Ovary (tissue), 9 donors: ENCODE measurements around the gene CD200. TPM values are rescaled to one million over a fixed set of nuclear protein-coding genes. Genes with fewer than 3 reads are reported as not detected.

ENCODE experiments used
- DNase-seq, 5 donors: peaks; one replicate each; pipeline ENCODE4 v3.0.0-alpha.2; 2019 to 2020
- H3K27ac ChIP-seq, 2 donors: fragments of 200-600 bp; one replicate each; pipeline versions ENCODE4 v1.5.1 to v1.8.0; 2019 to 2022
- H3K27me3 ChIP-seq: fragments of 200-600 bp; one replicate; pipeline ENCODE4 v1.8.0; 2022
- H3K36me3 ChIP-seq: fragments of 200-600 bp; sonication (generic); one replicate; pipeline ENCODE4 v1.5.1; 2019
- H3K4me1 ChIP-seq: one replicate; pipeline ENCODE4 v1.8.1; 2013; ENCODE audit warnings: mild to moderate bottlenecking, moderate library complexity; ENCODE audit not compliant: insufficient read depth
- H3K4me3 ChIP-seq: fragments of 200-600 bp; sonication (generic); one replicate; pipeline ENCODE4 v1.5.1; 2017
- H3K9me3 ChIP-seq, 2 donors: fragments of 200-600 bp in 1 of 2; sonication (generic) in 1 of 2; one replicate each; pipeline versions ENCODE4 v1.5.1 to v1.8.1; 2013 to 2019; ENCODE audit warnings: mild to moderate bottlenecking in 1 of 2, moderate library complexity in 1 of 2
- CTCF ChIP-seq, 3 donors: fragments of 450-650 bp in 2 of 3; fragments of 200-600 bp in 1 of 3; IDR thresholded peaks; one replicate each; pipeline versions ENCODE4 v1.5.1 to v1.8.0; 2016 to 2022; ENCODE audit warnings: antibody characterized with exemption in 3 of 3, mild to moderate bottlenecking in 1 of 3
- EP300 ChIP-seq: sonication (generic); formaldehyde crosslinking; IDR thresholded peaks from one replicate; pipeline ENCODE4 v1.6.1; 2017; ENCODE audit warnings: antibody characterized with exemption
- POLR2A ChIP-seq: fragments of 450-650 bp; IDR thresholded peaks from one replicate; pipeline ENCODE4 v1.6.1; 2017; ENCODE audit warnings: antibody characterized with exemption, mild to moderate bottlenecking, moderate library complexity
- WGBS, 3 donors: extraction: QIAGEN DNeasy Blood & Tissue Kit in 1 of 3; methylation state at CpG; one replicate each; pipeline versions ENCODE4 v1.1.5 to v1.1.7; 2013 to 2017; 5-methylcytosine and 5-hydroxymethylcytosine counted together
- intact Hi-C, 4 donors: fragments of 100-400 bp; cut with DNase I; formaldehyde crosslinking; loops; one replicate each; pipeline versions ENCODE4 v1.11.0 to v1.15.1; 2022 to 2023
- polyA plus RNA-seq, 2 donors: library from polyadenylated mRNA; stranded (reverse); fragments of 200-250 nt in 1 of 2; fragments of 350-450 nt in 1 of 2; fragmentation: Illumina TruSeq in 1 of 2; extraction: RNeasy Lipid Tissue Mini Kit (QIAGEN cat#74804) in 1 of 2; gene quantifications; one replicate each; pipeline ENCODE4 v1.2.3, GENCODE V29; 2013 to 2014
- total RNA-seq, 7 donors: library from RNA; depleted of rRNA in 2 of 7; stranded (reverse); fragments of >200 nt in 2 of 7; fragmentation: NEBNext Ultra II Directional in 3 of 7; extraction: Animal tissue kit (Norgen Biotek cat#: 25700) in 3 of 7; gene quantifications; one replicate each; pipeline versions ENCODE4 v1.1.0 to v1.2.4, GENCODE V29; 2016 to 2023
- donor health status: DM: no; HTN: no; CAD: no; lungs with moderate emphysema.
- donor health status: DM: no; HTN: no; CAD: no.
- donor health status: Bipolar disorder and iron deficiency.
- donor health status: DM: yes; HTN: yes; CAD: no.
- donor health status: DM: no; HTN: no; CAD: no.
- donor health status: DM: yes; HTN: yes; CAD: no.

The CD200 gene
- total and polyA plus RNA-seq, 9 donors = 9.6 to 36.4 (median 17.0) TPM

- Histone ChIP-seq H3K4me3 (no peak overlapping the region), H3K27ac (no peak overlapping the region), H3K4me1 (peaks cover 5% of the 10 kb centered on the region), H3K36me3 (no peaks in the 10 kb centered on the region), H3K9me3 (no peaks in the 10 kb centered on the region), H3K27me3 (no peaks in the 10 kb centered on the region)
- TF ChIP-seq CTCF (IDR thresholded peaks at IDR 0.05) (no peak), EP300 (no peak), POLR2A (no peak)
- intact Hi-C loops = loop anchor here in 2 of 4 donors (10.0 kb wide), 1 partner anchor 56 kb away; no protein-coding TSS in a partner anchor
- no peak for DNase-seq
These were observed 6.2 kb downstream of the CD200 start for GRCh38 chr3:112339134-112339533.

DNA sequence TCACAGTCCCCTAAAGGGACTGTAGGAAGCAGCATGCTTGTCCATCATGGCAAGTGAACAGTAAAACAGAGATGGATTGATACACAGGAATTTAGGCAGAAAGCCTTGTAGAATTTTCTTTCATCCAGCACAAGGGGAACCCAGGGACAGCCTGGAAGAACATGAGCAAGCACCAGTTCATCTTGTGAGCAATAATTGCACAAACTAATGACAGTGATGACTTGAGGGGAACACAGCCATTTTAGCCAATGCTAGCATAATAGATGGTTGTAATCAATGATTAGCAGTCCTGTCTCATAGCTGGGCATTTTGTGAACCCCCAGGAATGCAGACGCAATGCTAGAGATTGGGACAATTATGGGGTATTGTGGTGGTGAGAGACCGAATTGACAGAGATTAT is 6.7 kb downstream of the CD200 start:
- Histone ChIP-seq H3K27ac (no peak overlapping the region), H3K9me3 (no peaks in the 10 kb centered on the region), H3K4me1 (peaks cover 5% of the 10 kb centered on the region), H3K27me3 (no peaks in the 10 kb centered on the region), H3K4me3 (no peak overlapping the region), H3K36me3 (no peaks in the 10 kb centered on the region)
- intact Hi-C loops = loop anchor here in 2 of 4 donors (10.0 kb wide), 1 partner anchor 55 kb away; no protein-coding TSS in a partner anchor
- no peak for DNase-seq
- TF ChIP-seq POLR2A (no peak), CTCF (IDR thresholded peaks at IDR 0.05) (no peak), EP300 (no peak)
- 89 to 93% (median 93%) methylated on average over 2 of the region's 2 CpGs for WGBS, 3 donors

GRCh38 chr3:112341386-112341785 is 8.4 kb downstream of the CD200 start:
- H3K27me3 ChIP-seq = no peaks in the 10 kb centered on the region
- DNase-seq = no peak
- peaks cover 3% of the 10 kb centered on the region for H3K4me1 ChIP-seq
- intact Hi-C loops = no loop called here
- H3K27ac ChIP-seq = no peak overlapping the region
- no peak overlapping the region for H3K4me3 ChIP-seq
- TF ChIP-seq EP300 (no peak), CTCF (IDR thresholded peaks at IDR 0.05) (no peak), POLR2A (no peak)
- no peaks in the 10 kb centered on the region for H3K36me3 ChIP-seq
- WGBS, 3 donors = 93 to 95% (median 95%) methylated on average over 2 of the region's 2 CpGs
- no peaks in the 10 kb centered on the region for H3K9me3 ChIP-seq

- Histone ChIP-seq H3K27me3 (no peaks in the 10 kb centered on the region), H3K27ac (no peak overlapping the region), H3K36me3 (no peaks in the 10 kb centered on the region), H3K4me1 (peaks cover 1% of the 10 kb centered on the region), H3K4me3 (no peak overlapping the region), H3K9me3 (no peaks in the 10 kb centered on the region)
- DNase-seq = no peak
- 47 to 94% (median 73%) methylated on average over 2 of the region's 2 CpGs for WGBS, 3 donors
- TF ChIP-seq CTCF (IDR thresholded peaks at IDR 0.05) (no peak), POLR2A (no peak), EP300 (no peak)
- intact Hi-C loops = no loop called here
These were observed 12.7 kb downstream of the CD200 start for GRCh38 chr3:112345681-112346080.
